ENCODE results near the gene LIPC. TPM values are rescaled to one million over a fixed set of nuclear protein-coding genes. Genes with fewer than 3 reads are reported as not detected.

LIPC gene
- polyA plus RNA-seq, 1 experiment = 0.31 TPM

DNA sequence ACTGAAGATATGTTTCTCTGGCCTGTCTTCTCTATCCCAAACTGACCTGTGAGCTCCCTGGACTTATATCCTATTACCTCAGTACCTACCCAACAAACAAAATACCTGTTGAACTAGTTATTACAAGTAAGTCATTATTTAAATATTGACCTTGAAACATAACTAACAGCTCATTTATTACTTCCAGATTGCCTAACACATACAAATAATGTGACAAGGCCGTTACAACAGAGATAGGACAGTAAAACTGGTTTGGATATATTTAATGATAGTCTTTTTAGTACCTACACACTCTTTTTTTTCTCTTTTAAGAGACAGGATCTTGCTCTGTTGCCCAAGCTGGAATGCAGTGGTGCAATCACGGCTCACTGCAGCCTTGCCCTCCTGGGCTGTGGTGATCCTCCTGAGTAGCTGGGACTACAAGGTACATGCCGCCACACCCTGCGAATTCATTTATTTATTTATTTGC is 172.7 kb downstream of the LIPC start:
- POLR2A ChIA-PET = no interaction called here
- TF ChIP-seq, protein P1, sequence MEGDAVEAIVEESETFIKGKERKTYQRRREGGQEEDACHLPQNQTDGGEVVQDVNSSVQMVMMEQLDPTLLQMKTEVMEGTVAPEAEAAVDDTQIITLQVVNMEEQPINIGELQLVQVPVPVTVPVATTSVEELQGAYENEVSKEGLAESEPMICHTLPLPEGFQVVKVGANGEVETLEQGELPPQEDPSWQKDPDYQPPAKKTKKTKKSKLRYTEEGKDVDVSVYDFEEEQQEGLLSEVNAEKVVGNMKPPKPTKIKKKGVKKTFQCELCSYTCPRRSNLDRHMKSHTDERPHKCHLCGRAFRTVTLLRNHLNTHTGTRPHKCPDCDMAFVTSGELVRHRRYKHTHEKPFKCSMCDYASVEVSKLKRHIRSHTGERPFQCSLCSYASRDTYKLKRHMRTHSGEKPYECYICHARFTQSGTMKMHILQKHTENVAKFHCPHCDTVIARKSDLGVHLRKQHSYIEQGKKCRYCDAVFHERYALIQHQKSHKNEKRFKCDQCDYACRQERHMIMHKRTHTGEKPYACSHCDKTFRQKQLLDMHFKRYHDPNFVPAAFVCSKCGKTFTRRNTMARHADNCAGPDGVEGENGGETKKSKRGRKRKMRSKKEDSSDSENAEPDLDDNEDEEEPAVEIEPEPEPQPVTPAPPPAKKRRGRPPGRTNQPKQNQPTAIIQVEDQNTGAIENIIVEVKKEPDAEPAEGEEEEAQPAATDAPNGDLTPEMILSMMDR (IDR thresholded peaks at IDR 0.05; ENCODE audit: insufficient read depth, low read depth, low read length) = no peak
- peaks cover 2% of the 10 kb centered on the region; the same call in 1 of the 2 replicates for H3K36me3 ChIP-seq (ENCODE audit: control insufficient read depth, insufficient read depth, low read length)
- DNase-seq (ENCODE audit: low read depth) = no peak
- CTCF ChIA-PET = interaction anchor here (1.9 kb wide), 1 partner anchor 19 kb away, joined by 3 read pairs; no protein-coding TSS in a partner anchor
- H3K27me3 ChIP-seq (ENCODE audit: control insufficient read depth, insufficient read depth, low read length) = no peaks in the 10 kb centered on the region
- no peak overlapping the region for H3K4me3 ChIP-seq (ENCODE audit: low read depth, low read length)

- H3K27me3 ChIP-seq (ENCODE audit: control insufficient read depth, insufficient read depth, low read length) = no peaks in the 10 kb centered on the region
- CTCF ChIA-PET = no interaction called here
- no peak for DNase-seq (ENCODE audit: low read depth)
- POLR2A ChIA-PET = no interaction called here
- H3K36me3 ChIP-seq (ENCODE audit: control insufficient read depth, insufficient read depth, low read length) = peaks cover 3% of the 10 kb centered on the region
- no peak overlapping the region for H3K4me3 ChIP-seq (ENCODE audit: low read depth, low read length)
- TF ChIP-seq, protein P1 (IDR thresholded peaks at IDR 0.05; ENCODE audit: insufficient read depth, low read depth, low read length) = no peak
These were observed 174.2 kb downstream of the LIPC start for GRCh38 chr15:58605931-58606530.

- POLR2A ChIA-PET = no interaction called here
- no peak for DNase-seq (ENCODE audit: low read depth)
- peaks cover 3% of the 10 kb centered on the region for H3K36me3 ChIP-seq (ENCODE audit: control insufficient read depth, insufficient read depth, low read length)
- H3K27me3 ChIP-seq (ENCODE audit: control insufficient read depth, insufficient read depth, low read length) = no peaks in the 10 kb centered on the region
- H3K4me3 ChIP-seq (ENCODE audit: low read depth, low read length) = no peak overlapping the region
- TF ChIP-seq, protein P1 (IDR thresholded peaks at IDR 0.05; ENCODE audit: insufficient read depth, low read depth, low read length) = no peak
- CTCF ChIA-PET = no interaction called here
These were observed 174.8 kb downstream of the LIPC start for GRCh38 chr15:58606577-58607080.

GRCh38 chr15:58608129-58608590 is 176.4 kb downstream of the LIPC start:
- CTCF ChIA-PET = no interaction called here
- H3K27me3 ChIP-seq (ENCODE audit: control insufficient read depth, insufficient read depth, low read length) = no peaks in the 10 kb centered on the region
- TF ChIP-seq, protein P1 (IDR thresholded peaks at IDR 0.05; ENCODE audit: insufficient read depth, low read depth, low read length) = no peak
- peaks cover 3% of the 10 kb centered on the region for H3K36me3 ChIP-seq (ENCODE audit: control insufficient read depth, insufficient read depth, low read length)
- H3K4me3 ChIP-seq (ENCODE audit: low read depth, low read length) = no peak overlapping the region
- POLR2A ChIA-PET = no interaction called here
- peak; percentile 36 for DNase-seq (ENCODE audit: low read depth)

DNA sequence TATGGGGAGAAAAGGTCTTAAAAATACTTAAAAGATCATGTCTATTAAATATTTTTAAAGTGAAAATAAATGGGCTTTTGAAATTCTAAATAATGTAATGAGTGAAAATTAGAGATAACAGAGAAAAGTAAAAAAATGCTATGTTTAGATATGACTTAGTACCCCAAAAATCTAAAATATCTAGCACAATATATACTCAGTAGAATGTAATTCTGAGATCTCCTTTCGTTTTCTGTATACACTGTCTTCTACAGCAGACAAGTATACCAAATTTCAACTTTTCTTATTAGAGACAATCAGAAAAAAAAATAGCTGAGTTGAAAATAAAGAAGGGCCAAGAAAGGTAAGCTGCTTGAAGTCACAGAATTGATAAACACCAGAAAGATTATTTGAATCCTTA is 176.9 kb downstream of the LIPC start:
- no peaks in the 10 kb centered on the region for H3K27me3 ChIP-seq (ENCODE audit: control insufficient read depth, insufficient read depth, low read length)
- POLR2A ChIA-PET = interaction anchor here (0.6 kb wide), 1 partner anchor 103 kb away, joined by 3 read pairs; no protein-coding TSS in a partner anchor
- H3K36me3 ChIP-seq (ENCODE audit: control insufficient read depth, insufficient read depth, low read length) = peaks cover 4% of the 10 kb centered on the region
- CTCF ChIA-PET = no interaction called here
- TF ChIP-seq, protein P1 (IDR thresholded peaks at IDR 0.05; ENCODE audit: insufficient read depth, low read depth, low read length) = no peak
- H3K4me3 ChIP-seq (ENCODE audit: low read depth, low read length) = no peak overlapping the region
- no peak for DNase-seq (ENCODE audit: low read depth)

Data from BJ (cell line).